MM.1S (cell line): ENCODE data around the gene TMTC1.

Source experiments
- EZH2phosphoT487 ChIP-seq: fragments of 300-600 bp; sonication (generic); IDR thresholded peaks from 2 replicates; pipeline ENCODE4 v1.6.1; 2018; ENCODE audit warnings: antibody characterized with exemption, low read length
- TF ChIP-seq, protein P1 (sequence below): fragments of 300-600 bp; sonication (generic); IDR thresholded peaks from 2 replicates; pipeline ENCODE4 v1.5.1; 2016; ENCODE audit warnings: antibody characterized with exemption, low read length, mixed read lengths

- TF ChIP-seq, protein P1, sequence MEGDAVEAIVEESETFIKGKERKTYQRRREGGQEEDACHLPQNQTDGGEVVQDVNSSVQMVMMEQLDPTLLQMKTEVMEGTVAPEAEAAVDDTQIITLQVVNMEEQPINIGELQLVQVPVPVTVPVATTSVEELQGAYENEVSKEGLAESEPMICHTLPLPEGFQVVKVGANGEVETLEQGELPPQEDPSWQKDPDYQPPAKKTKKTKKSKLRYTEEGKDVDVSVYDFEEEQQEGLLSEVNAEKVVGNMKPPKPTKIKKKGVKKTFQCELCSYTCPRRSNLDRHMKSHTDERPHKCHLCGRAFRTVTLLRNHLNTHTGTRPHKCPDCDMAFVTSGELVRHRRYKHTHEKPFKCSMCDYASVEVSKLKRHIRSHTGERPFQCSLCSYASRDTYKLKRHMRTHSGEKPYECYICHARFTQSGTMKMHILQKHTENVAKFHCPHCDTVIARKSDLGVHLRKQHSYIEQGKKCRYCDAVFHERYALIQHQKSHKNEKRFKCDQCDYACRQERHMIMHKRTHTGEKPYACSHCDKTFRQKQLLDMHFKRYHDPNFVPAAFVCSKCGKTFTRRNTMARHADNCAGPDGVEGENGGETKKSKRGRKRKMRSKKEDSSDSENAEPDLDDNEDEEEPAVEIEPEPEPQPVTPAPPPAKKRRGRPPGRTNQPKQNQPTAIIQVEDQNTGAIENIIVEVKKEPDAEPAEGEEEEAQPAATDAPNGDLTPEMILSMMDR, result no peak
- TF ChIP-seq EZH2phosphoT487, result no peak
These were observed 23.4 kb upstream of the TMTC1 start for GRCh38 chr12:29807129-29807528.
